ENCODE data around the gene CNGB1. TPM values are rescaled to one million over a fixed set of nuclear protein-coding genes. Genes with fewer than 3 reads are reported as not detected.
A peak's percentile ranks its signal among the peaks of the same experiment; 100 is the strongest.

CNGB1 gene
- total RNA-seq (2014; rRNA removed; shearing (Covaris generic)) = not detected in 2 replicates
- not detected in 2 replicates for total RNA-seq (2022)
- Bru-seq, nascent RNA = not detected
- BruChase-seq, experiment 1, labeled RNA remaining after a 6-hour chase = not detected
- BruChase-seq, experiment 2, labeled RNA remaining after a 2-hour chase = not detected
- long read RNA-seq = 0 reads

- DNase-seq (ENCODE audit: low spot score) = no peak
- no peaks in the 10 kb centered on the region for H3K4me1 ChIP-seq (ENCODE audit: insufficient read depth, low read length, poor library complexity, severe bottlenecking)
- no peak within 1 kb of the TSS for H3K4me3 ChIP-seq (ENCODE audit: low read depth, low read length, poor library complexity, severe bottlenecking)
- H3K27ac ChIP-seq (ENCODE audit: low read depth, low read length, poor library complexity, severe bottlenecking) = no peak within 1 kb of the TSS
- no peaks in the 10 kb centered on the region for H3K9me3 ChIP-seq (ENCODE audit: low read length)
- no peak within 1 kb of the TSS for H3K4me2 ChIP-seq (ENCODE audit: low read length)
- no peaks in the 10 kb centered on the region for H4K20me1 ChIP-seq (ENCODE audit: insufficient read depth, low read length)
- no peak within 1 kb of the TSS for H2AFZ ChIP-seq (ENCODE audit: low read length)
- intact Hi-C loops (cut with micrococcal nuclease; ENCODE audit: unreplicated experiment) = no loop called here
- no peaks in the 10 kb centered on the region for H3K79me2 ChIP-seq (ENCODE audit: insufficient read depth, low read depth, low read length)
- BruUV-seq (replicated peaks) = no TSS peak
- ChIA-PET CTCF (ENCODE audit: unreplicated experiment) (no interaction called here), POLR2A (no interaction called here)
- no peaks in the 10 kb centered on the region for H3K9me2 ChIP-seq (ENCODE audit: insufficient read depth, low read length)
- TF ChIP-seq EZH2phosphoT487 (IDR thresholded peaks at IDR 0.05; ENCODE audit: borderline replicate concordance, low read depth, low read length) = no peak
- no peak for TF ChIP-seq CTCF (conservative IDR thresholded peaks at IDR 0.05; ENCODE audit: low read length)
- no peaks in the 10 kb centered on the region for H3K36me3 ChIP-seq (ENCODE audit: insufficient read depth, low read length)
Measured at GRCh38 chr16:57970970-57971369, at the start of gene CNGB1. CNGB1 (minus strand) TSS chr16:57971128; CDS start chr16:57967286, 3,842 bp downstream.

DNA sequence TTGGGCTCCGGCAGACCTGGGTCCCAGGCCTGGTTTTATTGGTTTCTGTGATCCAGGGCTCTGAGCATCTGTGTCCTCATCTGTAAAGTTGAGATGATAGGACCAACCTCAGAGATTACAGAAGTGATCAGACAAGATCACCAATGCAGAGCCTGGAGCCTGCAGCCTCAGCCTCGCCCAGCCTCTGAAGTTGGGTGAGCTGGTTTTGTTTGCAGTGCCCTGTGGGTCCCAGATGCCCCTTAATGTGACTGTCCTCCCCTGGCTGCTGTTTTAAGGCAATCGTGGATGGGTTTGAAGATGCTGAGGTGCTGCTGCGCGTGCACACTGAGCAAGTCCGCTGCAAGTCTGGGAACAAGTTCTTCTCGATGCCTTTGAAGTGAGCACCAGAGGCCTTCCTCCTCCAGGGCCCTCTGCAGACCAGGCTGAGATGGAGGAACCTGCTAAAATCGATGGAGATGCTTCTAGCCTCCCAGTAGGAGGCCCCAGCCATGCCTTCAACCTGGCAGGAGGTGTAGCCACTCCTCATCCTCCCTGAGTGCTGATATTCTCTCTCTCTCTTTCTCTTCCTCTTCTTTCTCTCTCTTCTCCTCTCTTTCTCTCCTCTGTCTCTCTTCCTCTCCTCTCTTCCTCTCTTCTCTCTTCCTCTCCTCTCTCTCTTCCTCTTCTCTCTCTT is 49.1 kb upstream of the CNGB1 start:
- H4K20me1 ChIP-seq (ENCODE audit: insufficient read depth, low read length) = no peaks in the 10 kb centered on the region
- DNase-seq (ENCODE audit: low spot score) = peak; percentile 13
- POLR2A ChIA-PET = no interaction called here
- no TSS peak for BruUV-seq (replicated peaks)
- H3K79me2 ChIP-seq (ENCODE audit: insufficient read depth, low read depth, low read length) = no peaks in the 10 kb centered on the region
- peaks cover 8% of the 10 kb centered on the region for H3K4me1 ChIP-seq (ENCODE audit: insufficient read depth, low read length, poor library complexity, severe bottlenecking)
- intact Hi-C loops (cut with micrococcal nuclease; ENCODE audit: unreplicated experiment) = loop anchor here (1.0 kb wide), 1 partner anchor 102 kb away; no protein-coding TSS in a partner anchor
- H3K36me3 ChIP-seq (ENCODE audit: insufficient read depth, low read length) = peaks cover 7% of the 10 kb centered on the region; the same call in 1 of the 2 replicates
- no peak overlapping the region for H3K4me3 ChIP-seq (ENCODE audit: low read depth, low read length, poor library complexity, severe bottlenecking)
- no peak overlapping the region for H3K27ac ChIP-seq (ENCODE audit: low read depth, low read length, poor library complexity, severe bottlenecking)
- H3K9me3 ChIP-seq (ENCODE audit: low read length) = no peaks in the 10 kb centered on the region
- TF ChIP-seq CTCF (conservative IDR thresholded peaks at IDR 0.05; ENCODE audit: low read length) (no peak), EZH2phosphoT487 (IDR thresholded peaks at IDR 0.05; ENCODE audit: borderline replicate concordance, low read depth, low read length) (no peak)
- no peak overlapping the region for H2AFZ ChIP-seq (ENCODE audit: low read length)
- no peaks in the 10 kb centered on the region for H3K9me2 ChIP-seq (ENCODE audit: insufficient read depth, low read length)
- H3K4me2 ChIP-seq (ENCODE audit: low read length) = no peak overlapping the region
- CTCF ChIA-PET (ENCODE audit: unreplicated experiment) = no interaction called here

- Histone ChIP-seq H3K4me2 (ENCODE audit: low read length) (no peak overlapping the region), H3K9me2 (ENCODE audit: insufficient read depth, low read length) (no peaks in the 10 kb centered on the region), H2AFZ (ENCODE audit: low read length) (no peak overlapping the region), H3K36me3 (ENCODE audit: insufficient read depth, low read length) (peaks cover 9% of the 10 kb centered on the region; the same call in 1 of the 2 replicates), H4K20me1 (ENCODE audit: insufficient read depth, low read length) (no peaks in the 10 kb centered on the region), H3K79me2 (ENCODE audit: insufficient read depth, low read depth, low read length) (no peaks in the 10 kb centered on the region), H3K4me3 (ENCODE audit: low read depth, low read length, poor library complexity, severe bottlenecking) (no peak overlapping the region), H3K4me1 (ENCODE audit: insufficient read depth, low read length, poor library complexity, severe bottlenecking) (peaks cover 8% of the 10 kb centered on the region), H3K27ac (ENCODE audit: low read depth, low read length, poor library complexity, severe bottlenecking) (no peak overlapping the region), H3K9me3 (ENCODE audit: low read length) (no peaks in the 10 kb centered on the region)
- ChIA-PET POLR2A (no interaction called here), CTCF (ENCODE audit: unreplicated experiment) (no interaction called here)
- DNase-seq (ENCODE audit: low spot score) = no peak
- intact Hi-C loops (cut with micrococcal nuclease; ENCODE audit: unreplicated experiment) = no loop called here
- BruUV-seq (replicated peaks) = no TSS peak
- peak; percentile 35 for TF ChIP-seq CTCF (conservative IDR thresholded peaks at IDR 0.05; ENCODE audit: low read length)
- no peak for TF ChIP-seq EZH2phosphoT487 (IDR thresholded peaks at IDR 0.05; ENCODE audit: borderline replicate concordance, low read depth, low read length)
Measured at GRCh38 chr16:58018803-58019202, 47.9 kb upstream of the CNGB1 start.

Measured in OCI-LY7 (cell line).